RPMI8226 (cell line): ENCODE measurements around the gene PLIN4.
A peak's percentile ranks its signal among the peaks of the same experiment; 100 is the strongest.
"Not testable (repeated sequence)": the region's sequence is repeated elsewhere in the genome, so short reads cannot be mapped to it uniquely, and the experiment has no call there.

Experiments used
- DNase-seq: peaks from one replicate; pipeline ENCODE4 v3.0.0-alpha.2; 2015

PLIN4 gene

GRCh38 chr19:4518345-4519171 is at the start of gene PLIN4:
PLIN4 (minus strand) TSS chr19:4518486; CDS start chr19:4518272, 214 bp downstream.
- DNase-seq: peak; percentile 26

- DNase-seq: peak; percentile 65
Measured at GRCh38 chr19:4567584-4568071, 49.3 kb upstream of the PLIN4 start.

- DNase-seq: peak; percentile 74
Measured at GRCh38 chr19:4566402-4567051, 48.2 kb upstream of the PLIN4 start.

GRCh38 chr19:4563562-4563961 is 45.3 kb upstream of the PLIN4 start:
- DNase-seq: not testable (repeated sequence)

- not testable (repeated sequence) for DNase-seq
Measured at GRCh38 chr19:4562085-4562484, 43.8 kb upstream of the PLIN4 start.

- no peak for DNase-seq
Measured at GRCh38 chr19:4559569-4559968, 41.3 kb upstream of the PLIN4 start, which contains the start of gene SEMA6B. SEMA6B (minus strand) TSS chr19:4559684; CDS start chr19:4558457, 1,227 bp downstream.

GRCh38 chr19:4557971-4558941 is 40.0 kb upstream of the PLIN4 start:
- DNase-seq: no peak

GRCh38 chr19:4557144-4557970 is 39.1 kb upstream of the PLIN4 start:
- DNase-seq: peak; percentile 60

GRCh38 chr19:4556597-4557127 is 38.4 kb upstream of the PLIN4 start:
- DNase-seq: peak; percentile 39

GRCh38 chr19:4555657-4556561 is 37.6 kb upstream of the PLIN4 start:
- no peak for DNase-seq

GRCh38 chr19:4554717-4555116 is 36.4 kb upstream of the PLIN4 start:
- no peak for DNase-seq

GRCh38 chr19:4553775-4554174 is 35.5 kb upstream of the PLIN4 start:
- no peak for DNase-seq

- no peak for DNase-seq
Measured at GRCh38 chr19:4553092-4553695, 34.9 kb upstream of the PLIN4 start.

GRCh38 chr19:4552525-4552819 is 34.2 kb upstream of the PLIN4 start:
- no peak for DNase-seq

- no peak for DNase-seq
Measured at GRCh38 chr19:4550479-4551050, 32.3 kb upstream of the PLIN4 start.

- DNase-seq: no peak
Measured at GRCh38 chr19:4550018-4550417, 31.7 kb upstream of the PLIN4 start.

- no peak for DNase-seq
Measured at GRCh38 chr19:4548238-4548584, 29.9 kb upstream of the PLIN4 start.

GRCh38 chr19:4547303-4548237 is 29.3 kb upstream of the PLIN4 start:
- peak; percentile 65 for DNase-seq
